ENCODE measurements around the gene LAD1.

LAD1 gene

GRCh38 chr1:201426479-201427310, 27.6 kb upstream of the LAD1 start:
- H3K9me3 ChIP-seq (ENCODE audit: control insufficient read depth, insufficient read depth, low read length), result no peaks in the 10 kb centered on the region
- no peaks in the 10 kb centered on the region for H4K20me1 ChIP-seq (ENCODE audit: control insufficient read depth, insufficient read depth, low read depth, low read length)
- H3K27ac ChIP-seq (ENCODE audit: low read depth, low read length), result no peak overlapping the region
- H3K4me1 ChIP-seq (ENCODE audit: control insufficient read depth, low read length), result no peaks in the 10 kb centered on the region
- peaks cover 4% of the 10 kb centered on the region; the same call in 1 of the 2 replicates for H3K27me3 ChIP-seq (ENCODE audit: control insufficient read depth, low read length)
- no peak overlapping the region for H3K4me2 ChIP-seq (ENCODE audit: low read length)
- no peaks in the 10 kb centered on the region for H3K9me2 ChIP-seq (replicated peaks; ENCODE audit: control insufficient read depth, low read length)
- TF ChIP-seq EZH2phosphoT487 (IDR thresholded peaks at IDR 0.05; ENCODE audit: borderline replicate concordance, low read length) (no peak), CTCF (IDR thresholded peaks at IDR 0.05; ENCODE audit: low read depth, low read length, poor library complexity, severe bottlenecking) (no peak)
- no peaks in the 10 kb centered on the region for H3K79me2 ChIP-seq (ENCODE audit: control insufficient read depth, low read length)
- H3K4me3 ChIP-seq (ENCODE audit: low read length), result no peak overlapping the region
- H3K36me3 ChIP-seq (ENCODE audit: control insufficient read depth, low read length), result no peaks in the 10 kb centered on the region
- H3F3A ChIP-seq (ENCODE audit: control insufficient read depth, insufficient read depth), result no peaks in the 10 kb centered on the region

- Histone ChIP-seq H3K4me2 (ENCODE audit: low read length) (no peak overlapping the region), H3K9me2 (replicated peaks; ENCODE audit: control insufficient read depth, low read length) (no peaks in the 10 kb centered on the region), H3K4me3 (ENCODE audit: low read length) (no peak overlapping the region), H3F3A (ENCODE audit: control insufficient read depth, insufficient read depth) (no peaks in the 10 kb centered on the region), H3K4me1 (ENCODE audit: control insufficient read depth, low read length) (no peaks in the 10 kb centered on the region), H3K27me3 (ENCODE audit: control insufficient read depth, low read length) (peaks cover 7% of the 10 kb centered on the region; the same call in 1 of the 2 replicates), H3K9me3 (ENCODE audit: control insufficient read depth, insufficient read depth, low read length) (no peaks in the 10 kb centered on the region), H3K27ac (ENCODE audit: low read depth, low read length) (no peak overlapping the region), H4K20me1 (ENCODE audit: control insufficient read depth, insufficient read depth, low read depth, low read length) (no peaks in the 10 kb centered on the region), H3K36me3 (ENCODE audit: control insufficient read depth, low read length) (no peaks in the 10 kb centered on the region), H3K79me2 (ENCODE audit: control insufficient read depth, low read length) (no peaks in the 10 kb centered on the region)
- TF ChIP-seq CTCF (IDR thresholded peaks at IDR 0.05; ENCODE audit: low read depth, low read length, poor library complexity, severe bottlenecking) (no peak), EZH2phosphoT487 (IDR thresholded peaks at IDR 0.05; ENCODE audit: borderline replicate concordance, low read length) (no peak)
Observed at GRCh38 chr1:201424146-201424545, 25.0 kb upstream of the LAD1 start.

GRCh38 chr1:201423655-201424054, 24.5 kb upstream of the LAD1 start:
- no peak overlapping the region for H3K27ac ChIP-seq (ENCODE audit: low read depth, low read length)
- no peak for TF ChIP-seq EZH2phosphoT487 (IDR thresholded peaks at IDR 0.05; ENCODE audit: borderline replicate concordance, low read length)
- no peaks in the 10 kb centered on the region for H3K79me2 ChIP-seq (ENCODE audit: control insufficient read depth, low read length)
- H3K27me3 ChIP-seq (ENCODE audit: control insufficient read depth, low read length), result peaks cover 7% of the 10 kb centered on the region; the same call in 1 of the 2 replicates
- no peaks in the 10 kb centered on the region for H3F3A ChIP-seq (ENCODE audit: control insufficient read depth, insufficient read depth)
- H3K9me3 ChIP-seq (ENCODE audit: control insufficient read depth, insufficient read depth, low read length), result no peaks in the 10 kb centered on the region
- H3K4me3 ChIP-seq (ENCODE audit: low read length), result no peak overlapping the region
- H3K4me1 ChIP-seq (ENCODE audit: control insufficient read depth, low read length), result no peaks in the 10 kb centered on the region
- no peaks in the 10 kb centered on the region for H3K9me2 ChIP-seq (replicated peaks; ENCODE audit: control insufficient read depth, low read length)
- H3K4me2 ChIP-seq (ENCODE audit: low read length), result no peak overlapping the region
- no peaks in the 10 kb centered on the region for H3K36me3 ChIP-seq (ENCODE audit: control insufficient read depth, low read length)
- no peaks in the 10 kb centered on the region for H4K20me1 ChIP-seq (ENCODE audit: control insufficient read depth, insufficient read depth, low read depth, low read length)

GRCh38 chr1:201422436-201423030, 23.4 kb upstream of the LAD1 start:
- H3K27ac ChIP-seq (ENCODE audit: low read depth, low read length), result no peak overlapping the region
- H3K36me3 ChIP-seq (ENCODE audit: control insufficient read depth, low read length), result no peaks in the 10 kb centered on the region
- no peaks in the 10 kb centered on the region for H3K9me3 ChIP-seq (ENCODE audit: control insufficient read depth, insufficient read depth, low read length)
- no peaks in the 10 kb centered on the region for H3K9me2 ChIP-seq (replicated peaks; ENCODE audit: control insufficient read depth, low read length)
- H3K27me3 ChIP-seq (ENCODE audit: control insufficient read depth, low read length), result peaks cover 9% of the 10 kb centered on the region
- no peaks in the 10 kb centered on the region for H3F3A ChIP-seq (ENCODE audit: control insufficient read depth, insufficient read depth)
- no peaks in the 10 kb centered on the region for H3K79me2 ChIP-seq (ENCODE audit: control insufficient read depth, low read length)
- H3K4me2 ChIP-seq (ENCODE audit: low read length), result no peak overlapping the region
- no peaks in the 10 kb centered on the region for H4K20me1 ChIP-seq (ENCODE audit: control insufficient read depth, insufficient read depth, low read depth, low read length)
- H3K4me3 ChIP-seq (ENCODE audit: low read length), result no peak overlapping the region
- no peaks in the 10 kb centered on the region for H3K4me1 ChIP-seq (ENCODE audit: control insufficient read depth, low read length)
- TF ChIP-seq CTCF (IDR thresholded peaks at IDR 0.05; ENCODE audit: low read depth, low read length, poor library complexity, severe bottlenecking) (no peak), EZH2phosphoT487 (IDR thresholded peaks at IDR 0.05; ENCODE audit: borderline replicate concordance, low read length) (no peak)

All from DOHH2 (cell line).